HepG2 (cell line): ENCODE results near the gene PPBP.

Experiments
- GATAD1 ChIP-seq: IDR thresholded peaks from 2 replicates; pipeline ENCODE4 v1.6.1; 2016; ENCODE audit warnings: missing genetic modification reagents, missing compliant biosample characterization
- HES4 ChIP-seq: sonication (generic); formaldehyde crosslinking; IDR thresholded peaks from 2 replicates; pipeline ENCODE4 v1.9.0; 2021; ENCODE audit warnings: mild to moderate bottlenecking, missing genetic modification reagents, borderline replicate concordance
- SRSF1 ChIP-seq: fragments of 200-400 bp; formaldehyde crosslinking; optimal IDR thresholded peaks from 2 replicates; pipeline ENCODE3; 2017; ENCODE audit warnings: mild to moderate bottlenecking, low read depth, low read length, moderate library complexity
- ZNF816 ChIP-seq: sonication (generic); formaldehyde crosslinking; IDR thresholded peaks from 2 replicates; pipeline ENCODE4 v1.8.0; 2022; ENCODE audit warnings: missing genetic modification reagents, mild to moderate bottlenecking, borderline replicate concordance

- TF ChIP-seq SRSF1 = no peak
- TF ChIP-seq HES4 = no peak
- no peak for TF ChIP-seq ZNF816 (CRISPR knock-in tag)
- TF ChIP-seq GATAD1 = no peak
Observed at GRCh38 chr4:73944061-73944875, 43.7 kb downstream of the PPBP start.
